GM20431 (cell line): Measurements from ENCODE around the gene GARNL3.

Experiments
- in situ Hi-C: fragments of 300-500 bp; cut with MseI, MboI; formaldehyde crosslinking; loops from one replicate; pipeline ENCODE4 v1.15.0; 2020; ENCODE audit warnings: low sequenced_read_pairs; ENCODE audit not compliant: unreplicated experiment

The GARNL3 gene

DNA sequence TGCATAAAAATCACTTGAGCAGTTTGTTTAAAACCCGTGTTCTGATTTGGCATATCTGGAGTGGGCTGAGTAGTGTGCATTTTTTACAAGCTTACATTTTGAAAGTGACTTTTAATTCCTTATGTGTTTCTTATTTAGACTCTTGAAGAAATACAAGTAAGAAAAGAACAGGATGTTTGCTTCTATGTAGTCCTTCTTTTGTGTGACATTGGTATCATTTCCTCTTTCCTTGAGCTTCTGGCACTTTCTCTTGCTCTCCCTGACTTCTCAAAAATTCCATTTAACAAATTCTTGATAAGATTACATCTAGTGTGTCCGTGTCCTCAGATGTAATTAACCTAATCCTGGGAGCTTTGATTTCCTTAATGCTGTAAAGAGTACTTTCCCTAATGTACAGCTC lies 12.5 kb downstream of the GARNL3 start:
- in situ Hi-C loops: no loop called here

DNA sequence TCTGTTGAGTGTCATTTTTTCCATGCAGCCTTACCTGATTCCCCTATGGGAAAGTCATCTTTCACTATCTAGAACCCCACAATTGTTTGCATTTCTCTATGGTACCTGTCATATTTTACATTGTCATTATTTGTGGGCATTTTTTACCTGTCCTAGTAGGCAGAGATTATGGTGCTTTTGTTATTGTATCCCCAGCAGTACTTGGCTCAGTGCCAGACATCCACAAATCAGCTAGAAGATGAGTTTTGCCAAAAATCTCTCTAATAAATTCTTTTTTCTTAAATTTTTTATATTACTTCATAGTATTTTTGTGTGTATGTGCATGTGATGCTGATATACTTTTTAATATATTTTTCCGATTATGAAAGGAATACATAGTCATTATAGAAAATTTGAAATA lies 13.2 kb downstream of the GARNL3 start:
- in situ Hi-C loops: no loop called here

- in situ Hi-C loops: no loop called here
Measured at GRCh38 chr9:127278372-127278771, 13.8 kb downstream of the GARNL3 start.

DNA sequence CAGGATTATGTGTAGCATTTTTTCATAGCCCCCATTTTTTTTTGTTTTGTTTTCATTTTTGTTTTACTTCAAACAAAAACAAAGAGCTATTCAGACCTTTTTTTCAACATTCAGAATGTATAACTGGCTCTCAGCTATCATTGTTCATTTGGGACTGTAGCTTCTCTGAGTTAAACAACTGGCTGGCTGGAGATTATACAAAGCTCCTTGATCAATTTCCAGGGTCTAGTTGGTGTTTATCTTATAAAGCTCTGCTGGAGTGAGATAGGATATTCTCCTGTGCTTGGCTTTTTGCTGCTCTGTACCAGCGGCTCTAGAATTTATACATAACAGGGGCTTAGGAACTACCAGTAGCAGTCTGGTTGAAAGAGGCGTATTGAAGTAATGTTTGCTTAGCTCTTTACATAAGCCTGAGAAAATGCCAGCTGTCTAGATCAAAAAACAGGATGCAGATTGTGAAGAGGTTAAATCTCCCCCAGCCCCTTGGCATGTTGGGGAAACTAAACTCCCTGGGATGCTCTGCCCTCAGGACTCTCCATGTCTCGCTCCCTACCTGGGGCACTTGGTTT lies 15.2 kb downstream of the GARNL3 start:
- in situ Hi-C loops: no loop called here

DNA sequence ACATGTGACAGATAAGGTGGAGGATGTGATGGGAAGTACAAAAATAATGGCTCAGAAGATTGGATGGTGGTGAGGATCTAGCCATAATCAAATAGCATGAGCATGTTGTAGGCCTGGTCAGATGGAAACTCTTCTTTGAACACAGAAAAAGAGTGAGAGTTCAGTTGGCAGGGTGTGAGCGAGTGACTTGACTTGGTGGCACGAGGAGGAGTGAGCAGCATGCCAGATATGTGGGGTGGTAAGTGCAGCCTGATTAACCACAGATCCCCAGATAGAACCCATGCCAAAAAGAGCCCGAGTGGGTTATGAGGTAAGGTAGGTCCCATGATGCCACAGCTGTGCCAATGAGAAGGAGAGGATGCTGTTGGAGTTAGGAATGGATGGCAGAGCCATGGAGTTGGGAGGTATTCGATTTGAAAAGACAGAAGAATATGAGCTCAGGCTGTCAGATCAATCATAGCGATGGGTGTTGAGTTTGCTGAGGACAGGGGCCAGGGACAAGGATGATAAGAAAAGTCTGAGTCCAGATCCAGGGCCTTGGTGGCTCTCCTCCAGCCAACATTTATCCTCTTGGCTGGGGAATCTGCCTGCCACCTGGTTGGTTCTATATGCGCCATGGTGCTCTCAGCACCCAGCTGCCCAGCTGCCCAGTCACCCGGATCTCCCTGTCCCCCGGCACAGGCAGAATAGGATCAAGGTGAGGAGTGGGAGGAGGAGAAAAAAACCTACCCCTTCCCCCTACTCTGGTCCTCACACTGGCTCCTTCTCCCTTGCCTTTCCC lies 16.5 kb downstream of the GARNL3 start:
- in situ Hi-C loops: no loop called here

GRCh38 chr9:127281891-127282290 lies 17.3 kb downstream of the GARNL3 start:
- in situ Hi-C loops: no loop called here

- in situ Hi-C loops: no loop called here
Measured at GRCh38 chr9:127282611-127283010, 18.0 kb downstream of the GARNL3 start.

GRCh38 chr9:127283135-127283534 lies 18.6 kb downstream of the GARNL3 start:
- in situ Hi-C loops: no loop called here

DNA sequence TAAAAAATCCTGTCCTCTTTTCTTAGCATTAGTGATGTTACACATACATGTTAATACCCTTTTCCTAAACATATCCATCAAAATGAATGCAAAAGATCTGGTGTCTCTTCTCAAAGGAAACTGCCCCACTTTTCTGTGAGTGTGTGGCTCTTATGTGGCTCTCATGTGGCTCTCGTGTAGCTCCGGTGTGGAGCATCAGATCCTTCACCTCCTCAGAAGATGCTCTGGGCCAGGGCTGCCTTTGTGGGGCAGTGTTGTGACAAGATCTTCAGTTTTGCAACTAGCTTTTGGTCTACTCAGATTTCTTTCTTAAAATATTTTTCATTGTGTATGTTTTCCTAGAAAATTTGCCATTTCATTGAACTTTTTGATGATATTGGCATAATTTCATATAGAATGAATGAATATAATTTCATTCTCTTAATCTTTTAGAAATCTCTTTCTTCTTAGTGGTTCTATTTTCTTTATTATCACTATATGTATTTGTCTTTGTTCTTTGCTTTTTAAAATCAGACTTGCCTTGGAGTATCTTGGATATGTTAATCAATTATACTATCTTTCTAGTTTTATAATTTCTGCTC lies 19.4 kb downstream of the GARNL3 start:
- in situ Hi-C loops: no loop called here

- in situ Hi-C loops: no loop called here
Measured at GRCh38 chr9:127285965-127286364, 21.4 kb downstream of the GARNL3 start.

- in situ Hi-C loops: no loop called here
Measured at GRCh38 chr9:127290561-127291065, 26.0 kb downstream of the GARNL3 start.

DNA sequence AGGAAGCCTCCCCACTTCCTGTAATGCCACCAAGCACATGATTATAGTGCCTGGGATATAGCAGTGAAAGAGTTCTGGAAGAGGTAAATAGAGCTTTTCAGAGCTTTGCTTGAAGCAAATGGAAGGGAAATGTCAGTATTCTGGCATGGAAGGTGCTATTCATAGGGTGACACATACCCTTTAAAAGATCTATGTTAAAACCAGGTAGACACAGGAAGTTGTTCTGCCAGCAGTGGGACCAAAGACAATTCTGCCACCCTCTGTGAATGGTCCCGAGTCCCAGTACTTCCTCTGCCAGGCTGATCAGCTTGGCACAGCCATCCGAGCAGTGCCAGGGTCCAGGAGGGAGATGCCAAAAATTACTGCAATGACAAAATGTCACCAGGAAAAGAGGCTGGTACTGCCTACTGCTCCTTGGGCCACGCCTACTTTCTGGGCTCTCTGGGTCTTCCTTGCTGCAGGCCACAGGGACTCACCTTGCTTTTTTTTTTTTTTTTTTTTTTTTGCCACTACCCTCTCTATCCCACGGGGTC lies 26.7 kb downstream of the GARNL3 start:
- in situ Hi-C loops: no loop called here

DNA sequence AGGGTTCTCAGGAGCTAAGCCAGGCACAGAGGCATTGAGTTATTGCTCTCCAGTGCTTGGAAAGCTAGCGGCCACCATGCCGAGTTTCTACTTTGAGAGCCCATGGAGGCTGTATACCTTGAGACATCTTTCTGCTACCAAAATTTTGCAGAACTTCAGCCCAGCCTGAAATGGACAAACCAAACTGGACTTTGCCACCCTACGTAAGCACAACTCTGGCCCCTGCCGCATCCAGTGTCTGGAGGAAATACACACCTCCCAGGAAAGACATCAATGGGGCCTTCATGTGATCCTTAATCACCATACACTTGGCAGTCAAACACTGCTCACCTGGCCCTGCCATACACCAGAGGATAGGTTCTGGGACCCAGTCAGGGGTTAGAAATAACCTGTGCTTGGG lies 27.8 kb downstream of the GARNL3 start:
- in situ Hi-C loops: no loop called here

DNA sequence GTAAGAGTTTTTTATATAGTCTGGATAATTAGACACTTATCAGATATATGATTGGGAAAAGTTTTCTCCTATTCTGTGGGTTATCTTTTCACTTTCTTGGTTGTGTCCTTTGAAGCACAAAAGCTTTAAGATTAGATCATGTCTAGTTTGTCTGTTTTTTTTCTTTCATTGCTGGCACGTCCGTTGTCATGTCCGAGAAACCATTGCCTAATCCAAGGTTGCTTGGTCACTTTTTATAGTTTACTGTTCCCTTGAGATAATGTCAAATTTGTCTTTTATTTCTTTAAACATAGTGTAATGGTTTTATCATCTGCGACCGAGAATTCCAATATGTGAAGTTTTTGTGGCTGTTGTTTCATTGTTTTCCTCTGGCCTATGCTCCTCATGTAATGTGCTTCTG lies 28.8 kb downstream of the GARNL3 start:
- in situ Hi-C loops: no loop called here

GRCh38 chr9:127293767-127294166 lies 29.2 kb downstream of the GARNL3 start:
- in situ Hi-C loops: no loop called here

GRCh38 chr9:127295005-127295404 lies 30.4 kb downstream of the GARNL3 start:
- in situ Hi-C loops: no loop called here

GRCh38 chr9:127300886-127301447 lies 36.4 kb downstream of the GARNL3 start:
- in situ Hi-C loops: no loop called here

GRCh38 chr9:127303830-127304229 lies 39.3 kb downstream of the GARNL3 start:
- in situ Hi-C loops: no loop called here

DNA sequence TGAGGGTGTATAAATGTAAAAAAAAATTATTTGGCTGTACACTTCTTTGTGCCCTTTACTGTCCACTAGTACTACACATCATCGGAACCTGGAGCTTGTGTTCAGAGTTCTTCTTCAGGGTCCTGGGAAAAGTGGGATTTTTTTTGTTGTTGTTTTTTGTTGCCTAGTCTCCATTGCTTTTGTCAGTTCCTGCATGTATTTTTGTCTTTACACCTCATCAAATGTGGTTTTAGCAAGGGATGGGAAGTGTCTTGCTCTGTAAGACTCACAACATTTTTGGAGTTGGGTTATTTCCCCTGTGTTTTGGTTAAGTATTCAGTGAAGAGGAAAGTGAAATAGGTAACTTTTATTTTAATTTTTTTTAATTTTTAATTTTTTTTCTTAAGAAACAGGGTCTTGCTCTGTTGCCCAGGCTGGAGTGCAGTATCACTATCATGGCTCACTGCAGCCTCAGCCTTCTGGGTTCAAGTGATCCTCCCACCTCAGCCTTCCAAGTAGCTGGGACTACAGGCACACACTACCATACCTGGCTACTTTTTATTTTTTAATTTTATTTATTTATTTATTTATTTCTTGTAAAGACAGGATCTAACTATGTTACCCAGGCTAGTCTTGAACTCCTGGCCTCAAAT lies 40.7 kb downstream of the GARNL3 start:
- in situ Hi-C loops: no loop called here

- in situ Hi-C loops: no loop called here
Measured at GRCh38 chr9:127305838-127306226, 41.3 kb downstream of the GARNL3 start.
